Right ventricle myocardium superior (tissue), 1 donor: ENCODE results near the gene NTRK2. TPM values are rescaled to one million over a fixed set of nuclear protein-coding genes. Genes with fewer than 3 reads are reported as not detected.

ENCODE experiments used
- ATAC-seq: fragments of 200-7000 bp; cut with Tn5 transposase; one replicate; pipeline ENCODE4 v1.9.1; 2020; ENCODE audit warnings: mild to moderate bottlenecking; ENCODE audit not compliant: poor library complexity
- DNase-seq: peaks from one replicate; pipeline ENCODE4 v3.0.0-alpha.2; 2020
- intact Hi-C: fragments of 100-400 bp; cut with DNase I; formaldehyde crosslinking; loops from one replicate; pipeline ENCODE4 v1.11.2; 2022
- total RNA-seq: library from RNA; stranded (reverse); fragmentation: NEBNext Ultra II Directional; extraction: Animal tissue kit (Norgen Biotek cat#: 25700); gene quantifications from one replicate; pipeline ENCODE4 v1.2.1, GENCODE V29; 2021
- donor health status: DM: no; HTN: yes; CAD: no; lungs with severe emphysema.

The NTRK2 gene
- total RNA-seq, 1 donor from 2014 or later = 4.5 TPM

GRCh38 chr9:84959339-84959738, 289.8 kb downstream of the NTRK2 start:
- ATAC-seq (no peak), DNase-seq (no peak)
- intact Hi-C loops = loop anchor here (10.0 kb wide), 2 partner anchors 175 to 565 kb away; no protein-coding TSS in a partner anchor

GRCh38 chr9:84966876-84967830, 297.6 kb downstream of the NTRK2 start:
- intact Hi-C loops = no loop called here
- DNase-seq (no peak), ATAC-seq (no peak)

GRCh38 chr9:84969084-84969483, 299.6 kb downstream of the NTRK2 start:
- intact Hi-C loops = no loop called here
- no peak for ATAC-seq

GRCh38 chr9:84969736-84970135, 300.2 kb downstream of the NTRK2 start:
- intact Hi-C loops = no loop called here
- DNase-seq = no peak
- no peak for ATAC-seq

More at GRCh38 chr9:84969084-84969483, 299.6 kb downstream of the NTRK2 start:
- DNase-seq = no peak

GRCh38 chr9:84970432-84970831, 300.9 kb downstream of the NTRK2 start:
- ATAC-seq (no peak), DNase-seq (no peak)
- intact Hi-C loops = no loop called here

- no peak for ATAC-seq
- no peak for DNase-seq
- intact Hi-C loops = no loop called here
These were observed 302.0 kb downstream of the NTRK2 start for GRCh38 chr9:84971571-84971970.

GRCh38 chr9:84974258-84974657, 304.7 kb downstream of the NTRK2 start:
- ATAC-seq = no peak
- intact Hi-C loops = no loop called here
- no peak for DNase-seq

GRCh38 chr9:84974855-84975254, 305.3 kb downstream of the NTRK2 start:
- intact Hi-C loops = no loop called here
- no peak for DNase-seq
- ATAC-seq = no peak

GRCh38 chr9:84975926-84976325, 306.4 kb downstream of the NTRK2 start:
- no peak for ATAC-seq
- intact Hi-C loops = no loop called here
- DNase-seq = no peak

- DNase-seq (no peak), ATAC-seq (no peak)
- intact Hi-C loops = no loop called here
These were observed 309.1 kb downstream of the NTRK2 start for GRCh38 chr9:84978661-84979060.

GRCh38 chr9:84983749-84984148, 314.2 kb downstream of the NTRK2 start:
- DNase-seq (no peak), ATAC-seq (no peak)
- intact Hi-C loops = no loop called here

- DNase-seq = no peak
- intact Hi-C loops = no loop called here
- no peak for ATAC-seq
These were observed 319.1 kb downstream of the NTRK2 start for GRCh38 chr9:84988621-84989020.

- DNase-seq (no peak), ATAC-seq (no peak)
- intact Hi-C loops = no loop called here
These were observed 320.9 kb downstream of the NTRK2 start for GRCh38 chr9:84990416-84990815.

- no peak for ATAC-seq
- no peak for DNase-seq
- intact Hi-C loops = no loop called here
These were observed 321.5 kb downstream of the NTRK2 start for GRCh38 chr9:84990850-84991513.

GRCh38 chr9:84991514-84991870, 322.0 kb downstream of the NTRK2 start:
- ATAC-seq (no peak), DNase-seq (no peak)
- intact Hi-C loops = no loop called here

GRCh38 chr9:84992381-84992780, 322.9 kb downstream of the NTRK2 start:
- intact Hi-C loops = no loop called here
- DNase-seq = no peak
- no peak for ATAC-seq

- DNase-seq = no peak
- no peak for ATAC-seq
- intact Hi-C loops = no loop called here
These were observed 323.6 kb downstream of the NTRK2 start for GRCh38 chr9:84993105-84993504.

GRCh38 chr9:84996029-84996428, 326.5 kb downstream of the NTRK2 start:
- intact Hi-C loops = no loop called here
- DNase-seq (no peak), ATAC-seq (no peak)

- ATAC-seq (no peak), DNase-seq (no peak)
- intact Hi-C loops = no loop called here
These were observed 327.2 kb downstream of the NTRK2 start for GRCh38 chr9:84996716-84997115.

GRCh38 chr9:84997472-84997871, 327.9 kb downstream of the NTRK2 start:
- intact Hi-C loops = no loop called here
- DNase-seq = no peak
- ATAC-seq = no peak
